HepG2 (cell line): ENCODE results near the gene GDPD4. TPM values are rescaled to one million over a fixed set of nuclear protein-coding genes. Genes with fewer than 3 reads are reported as not detected.

Source experiments
- ATAC-seq: fragments of 200-7000 bp; cut with Tn5 transposase; 3 replicates; pipeline ENCODE4 v1.9.1; 2020; ENCODE audit warnings: mild to moderate bottlenecking, moderate library complexity
- BruUV-seq: library from RNA; stranded (reverse); fragments of 400-500 nt; replicated peaks from 2 replicates; lab custom pipeline; 2021; lab: Mats Ljungman, UMichigan
- CTCF ChIA-PET: fragments of 300-600 bp; formaldehyde crosslinking; extraction: SDS; loops from one replicate; lab custom pipeline; 2021; ENCODE audit warnings: low total read pairs, inconsistent platforms, low intra/inter-chr PET ratio; lab: Yijun Ruan, JAX
- POLR2A ChIA-PET: fragments of 350-600 bp; sonication (Branson Sonifier 250); formaldehyde crosslinking; loops from one replicate; lab custom pipeline; 2020; ENCODE audit warnings: antibody characterized with exemption, inconsistent platforms; lab: Yijun Ruan, JAX
- DNase-seq: peaks from one replicate; pipeline ENCODE4 v3.0.0-alpha.2; 2015; ENCODE audit warnings: low spot score
- FAIRE-seq: peaks from 3 replicates; lab custom pipeline; 2011; peaks lifted over from hg19 to GRCh38; lab: Jason Lieb, UNC
- H2AFZ ChIP-seq: one replicate; pipeline ENCODE4 v1.6.1; 2011; ENCODE audit warnings: low read length, inconsistent platforms
- H3K27ac ChIP-seq: fragments of 300-600 bp; 3 replicates; pipeline ENCODE4 v1.8.0; 2011; ENCODE audit warnings: mixed run types, mild to moderate bottlenecking, mixed read lengths, low read length, inconsistent platforms; ENCODE audit not compliant: insufficient read depth; ENCODE audit errors: extremely low read length
- H3K27me3 ChIP-seq, 2 experiments: fragments of 200-600 bp in 1 of 2; 2 replicates in 1 of 2; 3 replicates in 1 of 2; pipeline versions ENCODE4 v1.6.0 to v1.8.0; 2011; ENCODE audit warnings: low read length in 2 of 2, mild to moderate bottlenecking in 2 of 2, moderate library complexity in 2 of 2, inconsistent platforms in 1 of 2; ENCODE audit not compliant: insufficient read depth in 2 of 2, control insufficient read depth in 1 of 2
- H3K36me3 ChIP-seq, 2 experiments: fragments of 200-600 bp in 1 of 2; replicated peaks in 1 of 2; 2 replicates in 1 of 2; 3 replicates in 1 of 2; pipeline versions ENCODE4 v1.5.1 to v1.8.0; 2011; ENCODE audit warnings: low read length in 2 of 2, inconsistent platforms in 1 of 2; ENCODE audit not compliant: insufficient read depth in 2 of 2, control insufficient read depth in 1 of 2
- H3K4me1 ChIP-seq: 2 replicates; pipeline ENCODE4 v1.5.1; 2012; ENCODE audit warnings: low read length, inconsistent platforms; ENCODE audit not compliant: insufficient read depth
- H3K4me2 ChIP-seq: 2 replicates; pipeline ENCODE4 v1.6.0; 2011; ENCODE audit warnings: low read depth, low read length, inconsistent platforms
- H3K4me3 ChIP-seq, 3 experiments: fragments of 200-600 bp in 1 of 3; sonication (generic), shearing (Covaris generic) in 1 of 3; replicated peaks in 1 of 3; 2 replicates each; pipeline ENCODE4 v1.5.1; 2011 to 2016; ENCODE audit warnings: low read length in 3 of 3, inconsistent platforms in 2 of 3, low read depth in 2 of 3, mild to moderate bottlenecking in 2 of 3, control low read depth in 1 of 3, mixed read lengths in 1 of 3; ENCODE audit not compliant: insufficient read depth in 1 of 3
- H3K79me2 ChIP-seq: one replicate; pipeline ENCODE4 v1.6.1; 2011; ENCODE audit warnings: low read length, inconsistent platforms; ENCODE audit not compliant: insufficient read depth
- H3K9ac ChIP-seq: 2 replicates; pipeline ENCODE4 v1.6.0; 2011; ENCODE audit warnings: mild to moderate bottlenecking, low read depth, low read length, inconsistent platforms; ENCODE audit not compliant: insufficient read depth
- H3K9me3 ChIP-seq: 2 replicates; pipeline ENCODE4 v1.5.1; 2012; ENCODE audit warnings: mild to moderate bottlenecking, low read length
- H4K20me1 ChIP-seq: 2 replicates; pipeline ENCODE4 v1.6.0; 2011; ENCODE audit warnings: inconsistent platforms, mild to moderate bottlenecking, low read length, moderate library complexity; ENCODE audit not compliant: insufficient read depth
- CTCF ChIP-seq: sonication (generic); formaldehyde crosslinking; IDR thresholded peaks from 2 replicates; pipeline ENCODE4 v1.5.0; 2020; ENCODE audit warnings: mild to moderate bottlenecking, missing genetic modification reagents, moderate library complexity
- HHEX ChIP-seq: IDR thresholded peaks from 2 replicates; pipeline ENCODE4 v1.6.1; 2016; ENCODE audit warnings: control low read depth
- HNF1B ChIP-seq: sonication (generic); formaldehyde crosslinking; IDR thresholded peaks from 2 replicates; pipeline ENCODE4 v1.5.1; 2020; ENCODE audit warnings: mild to moderate bottlenecking, moderate library complexity, missing genetic modification reagents
- PHF21A ChIP-seq: sonication (generic); formaldehyde crosslinking; IDR thresholded peaks from 2 replicates; pipeline ENCODE4 v1.5.0; 2020; ENCODE audit warnings: mild to moderate bottlenecking, missing genetic modification reagents
- PITX1 ChIP-seq: sonication (generic); formaldehyde crosslinking; IDR thresholded peaks from 2 replicates; pipeline ENCODE4 v1.5.1; 2020; ENCODE audit warnings: mild to moderate bottlenecking, missing genetic modification reagents
- TFAP4 ChIP-seq: sonication (generic); IDR thresholded peaks from 2 replicates; pipeline ENCODE4 v1.6.1; 2016; ENCODE audit warnings: low read depth, borderline replicate concordance
- ZBTB33 ChIP-seq: sonication (generic); formaldehyde crosslinking; IDR thresholded peaks from 2 replicates; pipeline ENCODE4 v1.4.0; 2020; ENCODE audit warnings: missing genetic modification reagents
- ZBTB38 ChIP-seq: sonication (generic); formaldehyde crosslinking; IDR thresholded peaks from 2 replicates; pipeline ENCODE4 v1.5.1; 2020; ENCODE audit warnings: mild to moderate bottlenecking, missing genetic modification reagents
- ZFY ChIP-seq: sonication (generic); formaldehyde crosslinking; IDR thresholded peaks from 2 replicates; pipeline ENCODE4 v1.4.0; 2020; ENCODE audit warnings: missing genetic modification reagents
- ZKSCAN1 ChIP-seq: fragments of 150-350 bp; IDR thresholded peaks from 2 replicates; pipeline ENCODE4 v1.6.1; 2014; ENCODE audit warnings: low read length
- ZNF549 ChIP-seq: sonication (generic); formaldehyde crosslinking; IDR thresholded peaks from 2 replicates; pipeline ENCODE4 v1.5.0; 2020; ENCODE audit warnings: missing genetic modification reagents
- WGBS: methylation state at CpG from one replicate; pipeline ENCODE4 v1.1.6; 2017; ENCODE audit warnings: low lambda C conversion rate; 5-methylcytosine and 5-hydroxymethylcytosine counted together
- in situ Hi-C: cut with HindIII; loops from 2 replicates; pipeline ENCODE4 v1.10.0; 2017; ENCODE audit warnings: low pct_unique_long_range_greater_than_20kb; ENCODE audit not compliant: extremely low pct_ligation_motif_present
- intact Hi-C: fragments of 100-400 bp; cut with micrococcal nuclease; formaldehyde crosslinking; loops from one replicate; pipeline ENCODE4 v1.10.0; 2022; ENCODE audit not compliant: unreplicated experiment
- polyA plus RNA-seq, 8 experiments: library from polyadenylated mRNA; depleted of rRNA in 3 of 8; stranded (reverse) in 7 of 8; unstranded in 1 of 8; fragments of >200 nt; fragmentation: Illumina TruSeq in 4 of 8; extraction: Trizol in 4 of 8; gene quantifications; 2 replicates each; pipeline versions ENCODE4 v1.2.1 to v1.2.3, GENCODE V29; 2011 to 2016; ENCODE audit warnings: low read depth in 4 of 8, missing spikeins in 1 of 8, mixed read lengths in 1 of 8; ENCODE audit not compliant: insufficient read depth in 1 of 8
- total RNA-seq, 5 experiments: library from RNA; depleted of rRNA; stranded (reverse); fragments of >200 nt; fragmentation: Illumina TruSeq; extraction: Trizol; gene quantifications; 2 replicates each; pipeline ENCODE4 v1.2.3, GENCODE V29; 2016; ENCODE audit warnings: low read depth in 1 of 5

GDPD4 gene
- total and polyA plus RNA-seq, 2 of the 13 experiments (the other 11 are each of a cell fraction or from before 2014, with no cell fraction given) = not detected

GRCh38 chr11:77174559-77174958, 126.9 kb downstream of the GDPD4 start:
- FAIRE-seq (no peak), ATAC-seq (no peak), DNase-seq (no peak)
- no peak overlapping the region for H3K4me2 ChIP-seq
- WGBS = 88% methylated on average over 9 of the region's 16 CpGs
- no peak overlapping the region for H2AFZ ChIP-seq
- H3K27ac ChIP-seq = no peak overlapping the region
- no peaks in the 10 kb centered on the region for H3K27me3 ChIP-seq
- no peaks in the 10 kb centered on the region for H3K36me3 ChIP-seq
- H3K4me1 ChIP-seq = peaks cover 56% of the 10 kb centered on the region
- no TSS peak for BruUV-seq
- TF ChIP-seq ZBTB33 (CRISPR knock-in tag) (peak; percentile 24; the same call in 1 of the 2 replicates), HHEX (CRISPR knock-in tag) (no peak), ZBTB38 (0 out of 2 replicates have a peak, but pooled peaks have one; percentile 28)
- H3K79me2 ChIP-seq = no peaks in the 10 kb centered on the region
- intact Hi-C loops = no loop called here
- H3K9me3 ChIP-seq = no peaks in the 10 kb centered on the region
- ChIA-PET POLR2A (interaction anchor here (1.1 to 2.6 kb wide), 4 partner anchors 30 to 413 kb away, joined by 3 to 12 read pairs (median 4); partner anchors contain the start of gene MYO7A), CTCF (interaction anchor here (1.3 kb wide), 1 partner anchor 47 kb away, joined by 4 read pairs; no protein-coding TSS in a partner anchor)
- in situ Hi-C loops = no loop called here
- no peak overlapping the region for H3K9ac ChIP-seq
- no peak overlapping the region for H3K4me3 ChIP-seq
- H4K20me1 ChIP-seq = no peaks in the 10 kb centered on the region

GRCh38 chr11:77173494-77173893, 128.0 kb downstream of the GDPD4 start:
- Histone ChIP-seq H3K79me2 (no peaks in the 10 kb centered on the region), H3K27ac (peak overlapping the region; percentile 49), H3K4me1 (peaks cover 46% of the 10 kb centered on the region), H2AFZ (no peak overlapping the region), H3K4me2 (peak overlapping the region; percentile 69), H3K36me3 (no peaks in the 10 kb centered on the region), H4K20me1 (no peaks in the 10 kb centered on the region), H3K27me3 (no peaks in the 10 kb centered on the region), H3K9me3 (no peaks in the 10 kb centered on the region), H3K4me3 (peak overlapping the region in 1 of 3 experiments; percentile 39; a peak in 1 of 6 replicates), H3K9ac (peak overlapping the region; percentile 47)
- intact Hi-C loops (loop anchor here (2.0 kb wide), 1 partner anchor 15 kb away; no protein-coding TSS in a partner anchor), in situ Hi-C loops (no loop called here)
- FAIRE-seq (no peak), ATAC-seq (peak; percentile 66), DNase-seq (peak; percentile 22)
- no TSS peak for BruUV-seq
- WGBS = 5% methylated on average over 9 of the region's 10 CpGs
- POLR2A ChIA-PET = interaction anchor here (1.1 to 2.6 kb wide), 4 partner anchors 29 to 414 kb away, joined by 3 to 12 read pairs (median 4); partner anchors contain the start of gene MYO7A
- CTCF ChIA-PET = interaction anchor here (1.3 kb wide), 1 partner anchor 46 kb away, joined by 4 read pairs; no protein-coding TSS in a partner anchor
- no peak for TF ChIP-seq ZKSCAN1
- TF ChIP-seq ZFY (CRISPR knock-in tag) = peak; percentile 62; the same call in 1 of the 2 replicates
- TF ChIP-seq TFAP4 = peak; percentile 15; the same call in 1 of the 2 replicates
- no peak for TF ChIP-seq ZNF549 (CRISPR knock-in tag)
- peak; percentile 69; the same call in 1 of the 2 replicates for TF ChIP-seq PHF21A (CRISPR knock-in tag)
- peak; percentile 19; the same call in 1 of the 2 replicates for TF ChIP-seq CTCF (CRISPR knock-in tag)
- peak; percentile 64; the same call in 1 of the 2 replicates for TF ChIP-seq HNF1B (CRISPR knock-in tag)
- 0 out of 2 replicates have a peak, but pooled peaks have one; percentile 37 for TF ChIP-seq PITX1 (CRISPR knock-in tag)
